DOHH2 (cell line): ENCODE measurements around the gene PPP2R2D.

Experiments
- EZH2phosphoT487 ChIP-seq: fragments of 200-600 bp; sonication (generic); IDR thresholded peaks from 2 replicates; pipeline ENCODE4 v1.6.1; 2017; ENCODE audit warnings: borderline replicate concordance, mild to moderate bottlenecking, antibody characterized with exemption, low read length, moderate library complexity, mixed read lengths
- TF ChIP-seq, protein P1 (sequence below): fragments of 200-600 bp; sonication (generic); IDR thresholded peaks from one replicate; pipeline ENCODE4 v1.5.1; 2014; ENCODE audit warnings: antibody characterized with exemption, mild to moderate bottlenecking, low read depth, low read length; ENCODE audit not compliant: poor library complexity, severe bottlenecking

DNA sequence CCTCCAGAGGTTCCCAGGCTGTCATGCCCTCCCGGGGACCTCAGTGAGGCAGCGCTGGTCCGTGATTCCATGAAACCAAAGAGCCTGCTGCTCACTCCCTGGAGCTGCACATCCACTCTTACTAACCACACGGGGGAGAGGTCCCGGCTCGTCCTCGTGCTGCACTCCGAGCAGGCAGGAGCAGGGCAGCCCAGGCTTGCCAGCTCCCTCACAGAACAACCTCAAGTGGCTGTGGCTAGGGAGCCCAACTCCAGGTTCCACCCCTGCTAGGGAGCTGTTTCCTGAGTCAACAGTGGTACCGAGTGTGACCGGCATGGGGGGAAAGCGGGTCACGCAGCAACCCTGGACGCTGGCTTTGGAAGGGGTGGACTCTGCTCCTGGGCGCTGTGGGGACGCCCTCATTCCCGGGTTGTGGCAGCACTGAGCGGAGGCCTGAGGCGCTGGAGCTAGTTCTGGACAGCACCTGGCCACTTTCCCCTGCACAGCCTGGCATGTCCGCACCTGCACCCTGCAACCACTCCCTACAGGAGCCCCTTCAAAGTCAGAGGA is 27.9 kb upstream of the PPP2R2D start:
- TF ChIP-seq, protein P1, sequence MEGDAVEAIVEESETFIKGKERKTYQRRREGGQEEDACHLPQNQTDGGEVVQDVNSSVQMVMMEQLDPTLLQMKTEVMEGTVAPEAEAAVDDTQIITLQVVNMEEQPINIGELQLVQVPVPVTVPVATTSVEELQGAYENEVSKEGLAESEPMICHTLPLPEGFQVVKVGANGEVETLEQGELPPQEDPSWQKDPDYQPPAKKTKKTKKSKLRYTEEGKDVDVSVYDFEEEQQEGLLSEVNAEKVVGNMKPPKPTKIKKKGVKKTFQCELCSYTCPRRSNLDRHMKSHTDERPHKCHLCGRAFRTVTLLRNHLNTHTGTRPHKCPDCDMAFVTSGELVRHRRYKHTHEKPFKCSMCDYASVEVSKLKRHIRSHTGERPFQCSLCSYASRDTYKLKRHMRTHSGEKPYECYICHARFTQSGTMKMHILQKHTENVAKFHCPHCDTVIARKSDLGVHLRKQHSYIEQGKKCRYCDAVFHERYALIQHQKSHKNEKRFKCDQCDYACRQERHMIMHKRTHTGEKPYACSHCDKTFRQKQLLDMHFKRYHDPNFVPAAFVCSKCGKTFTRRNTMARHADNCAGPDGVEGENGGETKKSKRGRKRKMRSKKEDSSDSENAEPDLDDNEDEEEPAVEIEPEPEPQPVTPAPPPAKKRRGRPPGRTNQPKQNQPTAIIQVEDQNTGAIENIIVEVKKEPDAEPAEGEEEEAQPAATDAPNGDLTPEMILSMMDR = no peak
- TF ChIP-seq EZH2phosphoT487 = no peak
